HEK293 (cell line): ENCODE results near the gene GDPD3.
A peak's percentile ranks its signal among the peaks of the same experiment; 100 is the strongest.

Source experiments
- EGR2 ChIP-seq: fragments of 450-650 bp; formaldehyde crosslinking; IDR thresholded peaks from 2 replicates; pipeline ENCODE4 v1.5.1; 2016; ENCODE audit warnings: low read depth, missing biosample characterization, missing genetic modification characterization
- GLI4 ChIP-seq: fragments of 450-650 bp; formaldehyde crosslinking; IDR thresholded peaks from 2 replicates; pipeline ENCODE4 v1.5.1; 2016; ENCODE audit warnings: missing biosample characterization, missing genetic modification characterization
- HOXC10 ChIP-seq: sonication (generic); formaldehyde crosslinking; IDR thresholded peaks from 2 replicates; pipeline ENCODE4 v1.8.1; 2023; ENCODE audit warnings: mild to moderate bottlenecking, missing genetic modification reagents
- SCRT1 ChIP-seq: fragments of 450-650 bp; formaldehyde crosslinking; IDR thresholded peaks from 2 replicates; pipeline ENCODE4 v1.5.1; 2016; ENCODE audit warnings: missing biosample characterization, missing genetic modification characterization, borderline replicate concordance
- ZBTB17 ChIP-seq: fragments of 450-650 bp; formaldehyde crosslinking; IDR thresholded peaks from 2 replicates; pipeline ENCODE4 v1.5.1; 2016; ENCODE audit warnings: missing biosample characterization, missing genetic modification characterization
- ZBTB20 ChIP-seq: fragments of 450-650 bp; formaldehyde crosslinking; IDR thresholded peaks from 2 replicates; pipeline ENCODE4 v1.5.1; 2016; ENCODE audit warnings: missing biosample characterization, missing genetic modification characterization
- ZNF239 ChIP-seq: fragments of 450-650 bp; formaldehyde crosslinking; IDR thresholded peaks from 2 replicates; pipeline ENCODE4 v1.5.1; 2016; ENCODE audit warnings: missing biosample characterization, missing genetic modification characterization
- ZNF335 ChIP-seq: fragments of 450-650 bp; formaldehyde crosslinking; conservative IDR thresholded peaks from 2 replicates; pipeline ENCODE4 v1.5.1; 2016; ENCODE audit warnings: missing biosample characterization, missing genetic modification characterization
- ZNF416 ChIP-seq: fragments of 450-650 bp; formaldehyde crosslinking; IDR thresholded peaks from 2 replicates; pipeline ENCODE4 v1.5.1; 2016; ENCODE audit warnings: missing biosample characterization, missing genetic modification characterization
- ZNF560 ChIP-seq: fragments of 450-650 bp; formaldehyde crosslinking; IDR thresholded peaks from 2 replicates; pipeline ENCODE4 v1.5.1; 2017; ENCODE audit warnings: missing biosample characterization, missing genetic modification characterization, borderline replicate concordance
- ZNF600 ChIP-seq: fragments of 450-650 bp; formaldehyde crosslinking; IDR thresholded peaks from 2 replicates; pipeline ENCODE4 v1.5.1; 2016; ENCODE audit warnings: missing biosample characterization, missing genetic modification characterization
- ZNF610 ChIP-seq: fragments of 450-650 bp; formaldehyde crosslinking; IDR thresholded peaks from 2 replicates; pipeline ENCODE4 v1.5.1; 2016; ENCODE audit warnings: missing biosample characterization, missing genetic modification characterization, borderline replicate concordance
- ZNF76 ChIP-seq: fragments of 450-650 bp; formaldehyde crosslinking; IDR thresholded peaks from 2 replicates; pipeline ENCODE4; 2016; ENCODE audit warnings: low read depth, missing biosample characterization, missing genetic modification characterization, borderline replicate concordance
- ZNF768 ChIP-seq: fragments of 450-650 bp; formaldehyde crosslinking; IDR thresholded peaks from 2 replicates; pipeline ENCODE4 v1.5.1; 2018; ENCODE audit warnings: missing biosample characterization, mild to moderate bottlenecking, missing genetic modification characterization
- ZNF830 ChIP-seq: fragments of 450-650 bp; IDR thresholded peaks from 2 replicates; pipeline ENCODE4 v1.5.0; 2018; ENCODE audit warnings: missing biosample characterization, missing genetic modification characterization, low read depth, mild to moderate bottlenecking, moderate library complexity
- ZNF843 ChIP-seq: fragments of 450-650 bp; formaldehyde crosslinking; IDR thresholded peaks from 2 replicates; pipeline ENCODE4 v1.5.1; 2016; ENCODE audit warnings: missing biosample characterization, missing genetic modification characterization
- TF ChIP-seq, protein P1 (sequence below): fragments of 450-650 bp; IDR thresholded peaks from 2 replicates; pipeline ENCODE4 v1.5.1; 2018; ENCODE audit warnings: missing biosample characterization, mild to moderate bottlenecking, missing genetic modification characterization
- TF ChIP-seq, protein P2 (sequence below): fragments of 450-650 bp; formaldehyde crosslinking; IDR thresholded peaks from 2 replicates; pipeline ENCODE4 v1.5.1; 2016; ENCODE audit warnings: missing biosample characterization, missing genetic modification characterization
- TF ChIP-seq, protein P3 (sequence below): fragments of 450-650 bp; formaldehyde crosslinking; optimal IDR thresholded peaks from 2 replicates; pipeline ENCODE3; 2016; ENCODE audit warnings: missing biosample characterization, mild to moderate bottlenecking, missing genetic modification characterization
- TF ChIP-seq, protein P4 (sequence below): fragments of 450-650 bp; formaldehyde crosslinking; IDR thresholded peaks from 2 replicates; pipeline ENCODE4 v1.5.1; 2016; ENCODE audit warnings: missing biosample characterization, missing genetic modification characterization
- TF ChIP-seq, protein P5 (sequence below): fragments of 450-650 bp; formaldehyde crosslinking; IDR thresholded peaks from 2 replicates; pipeline ENCODE4 v1.5.1; 2016; ENCODE audit warnings: missing biosample characterization, missing genetic modification characterization
- TF ChIP-seq, protein P6 (sequence below): fragments of 450-650 bp; formaldehyde crosslinking; IDR thresholded peaks from 2 replicates; pipeline ENCODE4 v1.5.1; 2017; ENCODE audit warnings: missing biosample characterization, missing genetic modification characterization
- TF ChIP-seq, protein P7 (sequence below): fragments of 450-650 bp; formaldehyde crosslinking; conservative IDR thresholded peaks from 2 replicates; pipeline ENCODE4 v1.5.1; 2016; ENCODE audit warnings: low read depth, missing biosample characterization, missing genetic modification characterization

Gene GDPD3

DNA sequence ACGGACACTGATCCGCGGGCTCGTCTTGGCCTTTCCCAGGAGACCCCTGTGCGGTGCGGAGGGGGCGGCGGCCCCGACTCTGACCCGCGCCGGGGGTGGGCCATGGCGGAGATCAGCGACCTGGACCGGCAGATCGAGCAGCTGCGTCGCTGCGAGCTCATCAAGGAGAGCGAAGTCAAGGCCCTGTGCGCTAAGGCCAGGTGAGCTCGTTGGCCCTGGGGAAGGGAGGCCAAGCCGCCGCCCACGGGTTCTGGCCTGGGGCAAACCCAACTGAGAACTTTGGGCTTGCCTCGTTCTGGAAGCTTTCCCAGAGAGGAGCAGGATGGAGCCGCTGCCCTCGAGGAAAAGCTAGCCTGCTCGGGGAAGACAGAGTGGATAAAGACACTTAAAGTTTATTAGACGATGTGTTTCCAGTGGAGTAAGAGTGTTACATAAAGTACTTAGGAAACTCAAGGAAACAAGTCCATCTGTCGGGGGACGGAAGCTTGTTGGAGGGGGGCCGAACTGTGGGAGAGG, 37.0 kb downstream of the GDPD3 start (continued):
- TF ChIP-seq, protein P1, sequence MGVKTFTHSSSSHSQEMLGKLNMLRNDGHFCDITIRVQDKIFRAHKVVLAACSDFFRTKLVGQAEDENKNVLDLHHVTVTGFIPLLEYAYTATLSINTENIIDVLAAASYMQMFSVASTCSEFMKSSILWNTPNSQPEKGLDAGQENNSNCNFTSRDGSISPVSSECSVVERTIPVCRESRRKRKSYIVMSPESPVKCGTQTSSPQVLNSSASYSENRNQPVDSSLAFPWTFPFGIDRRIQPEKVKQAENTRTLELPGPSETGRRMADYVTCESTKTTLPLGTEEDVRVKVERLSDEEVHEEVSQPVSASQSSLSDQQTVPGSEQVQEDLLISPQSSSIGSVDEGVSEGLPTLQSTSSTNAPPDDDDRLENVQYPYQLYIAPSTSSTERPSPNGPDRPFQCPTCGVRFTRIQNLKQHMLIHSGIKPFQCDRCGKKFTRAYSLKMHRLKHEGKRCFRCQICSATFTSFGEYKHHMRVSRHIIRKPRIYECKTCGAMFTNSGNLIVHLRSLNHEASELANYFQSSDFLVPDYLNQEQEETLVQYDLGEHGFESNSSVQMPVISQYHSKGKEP (tag by site-specific recombination) = no peak
- TF ChIP-seq, protein P2, sequence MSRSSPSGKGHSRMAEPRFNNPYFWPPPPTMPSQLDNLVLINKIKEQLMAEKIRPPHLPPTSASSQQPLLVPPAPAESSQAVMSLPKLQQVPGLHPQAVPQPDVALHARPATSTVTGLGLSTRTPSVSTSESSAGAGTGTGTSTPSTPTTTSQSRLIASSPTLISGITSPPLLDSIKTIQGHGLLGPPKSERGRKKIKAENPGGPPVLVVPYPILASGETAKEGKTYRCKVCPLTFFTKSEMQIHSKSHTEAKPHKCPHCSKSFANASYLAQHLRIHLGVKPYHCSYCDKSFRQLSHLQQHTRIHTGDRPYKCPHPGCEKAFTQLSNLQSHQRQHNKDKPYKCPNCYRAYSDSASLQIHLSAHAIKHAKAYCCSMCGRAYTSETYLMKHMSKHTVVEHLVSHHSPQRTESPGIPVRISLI = no peak
- TF ChIP-seq, protein P3, sequence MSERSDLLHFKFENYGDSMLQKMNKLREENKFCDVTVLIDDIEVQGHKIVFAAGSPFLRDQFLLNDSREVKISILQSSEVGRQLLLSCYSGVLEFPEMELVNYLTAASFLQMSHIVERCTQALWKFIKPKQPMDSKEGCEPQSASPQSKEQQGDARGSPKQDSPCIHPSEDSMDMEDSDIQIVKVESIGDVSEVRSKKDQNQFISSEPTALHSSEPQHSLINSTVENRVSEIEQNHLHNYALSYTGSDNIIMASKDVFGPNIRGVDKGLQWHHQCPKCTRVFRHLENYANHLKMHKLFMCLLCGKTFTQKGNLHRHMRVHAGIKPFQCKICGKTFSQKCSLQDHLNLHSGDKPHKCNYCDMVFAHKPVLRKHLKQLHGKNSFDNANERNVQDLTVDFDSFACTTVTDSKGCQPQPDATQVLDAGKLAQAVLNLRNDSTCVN (tag by site-specific recombination) = peak; percentile 45
- TF ChIP-seq ZNF843 (tag by site-specific recombination) (no peak; the same call in 1 of the 2 replicates), ZNF76 (tag by site-specific recombination) (peak; percentile 67; the same call in 1 of the 2 replicates), SCRT1 (no peak), HOXC10 (CRISPR knock-in tag) (no peak), ZBTB17 (tag by site-specific recombination) (no peak; the same call in 1 of the 2 replicates), ZNF416 (tag by site-specific recombination) (no peak), ZNF600 (tag by site-specific recombination) (peak; percentile 35; the same call in 1 of the 2 replicates), ZNF610 (tag by site-specific recombination) (no peak), ZNF830 (tag by site-specific recombination) (no peak), ZNF560 (tag by site-specific recombination) (no peak), EGR2 (tag by site-specific recombination) (0 out of 2 replicates have a peak, but pooled peaks have one; percentile 31), ZNF335 (tag by site-specific recombination) (peak; percentile 33; the same call in 1 of the 2 replicates), ZNF239 (tag by site-specific recombination) (no peak), ZBTB20 (no peak), GLI4 (tag by site-specific recombination) (0 out of 2 replicates have a peak, but pooled peaks have one; percentile 13), ZNF768 (tag by site-specific recombination) (no peak)
- TF ChIP-seq, protein P4, sequence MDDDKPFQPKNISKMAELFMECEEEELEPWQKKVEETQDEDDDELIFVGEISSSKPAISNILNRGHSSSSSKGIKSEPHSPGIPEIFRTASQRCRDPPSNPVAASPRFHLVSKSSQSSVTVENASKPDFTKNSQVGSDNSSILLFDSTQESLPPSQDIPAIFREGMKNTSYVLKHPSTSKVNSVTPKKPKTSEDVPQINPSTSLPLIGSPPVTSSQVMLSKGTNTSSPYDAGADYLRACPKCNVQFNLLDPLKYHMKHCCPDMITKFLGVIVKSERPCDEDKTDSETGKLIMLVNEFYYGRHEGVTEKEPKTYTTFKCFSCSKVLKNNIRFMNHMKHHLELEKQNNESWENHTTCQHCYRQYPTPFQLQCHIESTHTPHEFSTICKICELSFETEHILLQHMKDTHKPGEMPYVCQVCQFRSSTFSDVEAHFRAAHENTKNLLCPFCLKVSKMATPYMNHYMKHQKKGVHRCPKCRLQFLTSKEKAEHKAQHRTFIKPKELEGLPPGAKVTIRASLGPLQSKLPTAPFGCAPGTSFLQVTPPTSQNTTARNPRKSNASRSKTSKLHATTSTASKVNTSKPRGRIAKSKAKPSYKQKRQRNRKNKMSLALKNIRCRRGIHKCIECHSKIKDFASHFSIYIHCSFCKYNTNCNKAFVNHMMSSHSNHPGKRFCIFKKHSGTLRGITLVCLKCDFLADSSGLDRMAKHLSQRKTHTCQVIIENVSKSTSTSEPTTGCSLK (tag by site-specific recombination) = no peak
- TF ChIP-seq, protein P5, sequence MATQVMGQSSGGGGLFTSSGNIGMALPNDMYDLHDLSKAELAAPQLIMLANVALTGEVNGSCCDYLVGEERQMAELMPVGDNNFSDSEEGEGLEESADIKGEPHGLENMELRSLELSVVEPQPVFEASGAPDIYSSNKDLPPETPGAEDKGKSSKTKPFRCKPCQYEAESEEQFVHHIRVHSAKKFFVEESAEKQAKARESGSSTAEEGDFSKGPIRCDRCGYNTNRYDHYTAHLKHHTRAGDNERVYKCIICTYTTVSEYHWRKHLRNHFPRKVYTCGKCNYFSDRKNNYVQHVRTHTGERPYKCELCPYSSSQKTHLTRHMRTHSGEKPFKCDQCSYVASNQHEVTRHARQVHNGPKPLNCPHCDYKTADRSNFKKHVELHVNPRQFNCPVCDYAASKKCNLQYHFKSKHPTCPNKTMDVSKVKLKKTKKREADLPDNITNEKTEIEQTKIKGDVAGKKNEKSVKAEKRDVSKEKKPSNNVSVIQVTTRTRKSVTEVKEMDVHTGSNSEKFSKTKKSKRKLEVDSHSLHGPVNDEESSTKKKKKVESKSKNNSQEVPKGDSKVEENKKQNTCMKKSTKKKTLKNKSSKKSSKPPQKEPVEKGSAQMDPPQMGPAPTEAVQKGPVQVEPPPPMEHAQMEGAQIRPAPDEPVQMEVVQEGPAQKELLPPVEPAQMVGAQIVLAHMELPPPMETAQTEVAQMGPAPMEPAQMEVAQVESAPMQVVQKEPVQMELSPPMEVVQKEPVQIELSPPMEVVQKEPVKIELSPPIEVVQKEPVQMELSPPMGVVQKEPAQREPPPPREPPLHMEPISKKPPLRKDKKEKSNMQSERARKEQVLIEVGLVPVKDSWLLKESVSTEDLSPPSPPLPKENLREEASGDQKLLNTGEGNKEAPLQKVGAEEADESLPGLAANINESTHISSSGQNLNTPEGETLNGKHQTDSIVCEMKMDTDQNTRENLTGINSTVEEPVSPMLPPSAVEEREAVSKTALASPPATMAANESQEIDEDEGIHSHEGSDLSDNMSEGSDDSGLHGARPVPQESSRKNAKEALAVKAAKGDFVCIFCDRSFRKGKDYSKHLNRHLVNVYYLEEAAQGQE (tag by site-specific recombination) = 0 out of 2 replicates have a peak, but pooled peaks have one; percentile 22
- TF ChIP-seq, protein P6, sequence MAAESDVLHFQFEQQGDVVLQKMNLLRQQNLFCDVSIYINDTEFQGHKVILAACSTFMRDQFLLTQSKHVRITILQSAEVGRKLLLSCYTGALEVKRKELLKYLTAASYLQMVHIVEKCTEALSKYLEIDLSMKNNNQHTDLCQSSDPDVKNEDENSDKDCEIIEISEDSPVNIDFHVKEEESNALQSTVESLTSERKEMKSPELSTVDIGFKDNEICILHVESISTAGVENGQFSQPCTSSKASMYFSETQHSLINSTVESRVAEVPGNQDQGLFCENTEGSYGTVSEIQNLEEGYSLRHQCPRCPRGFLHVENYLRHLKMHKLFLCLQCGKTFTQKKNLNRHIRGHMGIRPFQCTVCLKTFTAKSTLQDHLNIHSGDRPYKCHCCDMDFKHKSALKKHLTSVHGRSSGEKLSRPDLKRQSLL (tag by site-specific recombination) = peak; percentile 62; the same call in 1 of the 2 replicates
- TF ChIP-seq, protein P7, sequence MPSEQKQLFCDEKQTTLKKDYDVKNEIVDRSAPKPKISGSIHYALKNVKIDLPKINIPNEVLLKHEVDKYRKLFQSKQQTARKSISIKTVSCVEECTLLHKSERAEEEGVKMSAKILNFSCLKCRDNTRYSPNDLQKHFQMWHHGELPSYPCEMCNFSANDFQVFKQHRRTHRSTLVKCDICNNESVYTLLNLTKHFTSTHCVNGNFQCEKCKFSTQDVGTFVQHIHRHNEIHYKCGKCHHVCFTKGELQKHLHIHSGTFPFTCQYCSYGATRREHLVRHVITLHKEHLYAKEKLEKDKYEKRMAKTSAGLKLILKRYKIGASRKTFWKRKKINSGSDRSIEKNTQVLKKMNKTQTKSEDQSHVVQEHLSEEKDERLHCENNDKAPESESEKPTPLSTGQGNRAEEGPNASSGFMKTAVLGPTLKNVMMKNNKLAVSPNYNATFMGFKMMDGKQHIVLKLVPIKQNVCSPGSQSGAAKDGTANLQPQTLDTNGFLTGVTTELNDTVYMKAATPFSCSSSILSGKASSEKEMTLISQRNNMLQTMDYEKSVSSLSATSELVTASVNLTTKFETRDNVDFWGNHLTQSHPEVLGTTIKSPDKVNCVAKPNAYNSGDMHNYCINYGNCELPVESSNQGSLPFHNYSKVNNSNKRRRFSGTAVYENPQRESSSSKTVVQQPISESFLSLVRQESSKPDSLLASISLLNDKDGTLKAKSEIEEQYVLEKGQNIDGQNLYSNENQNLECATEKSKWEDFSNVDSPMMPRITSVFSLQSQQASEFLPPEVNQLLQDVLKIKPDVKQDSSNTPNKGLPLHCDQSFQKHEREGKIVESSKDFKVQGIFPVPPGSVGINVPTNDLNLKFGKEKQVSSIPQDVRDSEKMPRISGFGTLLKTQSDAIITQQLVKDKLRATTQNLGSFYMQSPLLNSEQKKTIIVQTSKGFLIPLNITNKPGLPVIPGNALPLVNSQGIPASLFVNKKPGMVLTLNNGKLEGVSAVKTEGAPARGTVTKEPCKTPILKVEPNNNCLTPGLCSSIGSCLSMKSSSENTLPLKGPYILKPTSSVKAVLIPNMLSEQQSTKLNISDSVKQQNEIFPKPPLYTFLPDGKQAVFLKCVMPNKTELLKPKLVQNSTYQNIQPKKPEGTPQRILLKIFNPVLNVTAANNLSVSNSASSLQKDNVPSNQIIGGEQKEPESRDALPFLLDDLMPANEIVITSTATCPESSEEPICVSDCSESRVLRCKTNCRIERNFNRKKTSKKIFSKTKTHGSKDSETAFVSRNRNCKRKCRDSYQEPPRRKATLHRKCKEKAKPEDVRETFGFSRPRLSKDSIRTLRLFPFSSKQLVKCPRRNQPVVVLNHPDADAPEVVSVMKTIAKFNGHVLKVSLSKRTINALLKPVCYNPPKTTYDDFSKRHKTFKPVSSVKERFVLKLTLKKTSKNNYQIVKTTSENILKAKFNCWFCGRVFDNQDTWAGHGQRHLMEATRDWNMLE = no peak
